Tibial nerve (tissue), 4 donors: ENCODE results near the gene RNF125. TPM values are rescaled to one million over a fixed set of nuclear protein-coding genes. Genes with fewer than 3 reads are reported as not detected.

Experiments used
- DNase-seq, 2 donors: peaks; one replicate each; pipeline ENCODE4 v3.0.0-alpha.2; 2019; ENCODE audit warnings: low spot score in 2 of 2
- H3K27ac ChIP-seq, 4 donors: fragments of 200-600 bp; sonication (generic) in 3 of 4; one replicate each; pipeline ENCODE4 v1.5.1; 2017 to 2019; ENCODE audit warnings: mild to moderate bottlenecking in 1 of 4
- H3K27me3 ChIP-seq, 2 donors: fragments of 200-600 bp; sonication (generic) in 1 of 2; one replicate each; pipeline versions ENCODE4 v1.5.1 to v1.6.0; 2017 to 2019
- H3K36me3 ChIP-seq, 3 donors: fragments of 200-600 bp; sonication (generic); one replicate each; pipeline ENCODE4 v1.5.1; 2018 to 2019
- H3K4me1 ChIP-seq, 4 donors: fragments of 200-600 bp; sonication (generic) in 3 of 4; one replicate each; pipeline ENCODE4 v1.5.1; 2017 to 2019
- H3K4me3 ChIP-seq, 4 donors: fragments of 200-600 bp; sonication (generic) in 3 of 4; one replicate each; pipeline ENCODE4 v1.5.1; 2017 to 2019; ENCODE audit warnings: mild to moderate bottlenecking in 1 of 4, moderate library complexity in 1 of 4
- H3K9me3 ChIP-seq, 4 donors: fragments of 200-600 bp; sonication (generic) in 3 of 4; one replicate each; pipeline ENCODE4 v1.5.1; 2017 to 2019
- CTCF ChIP-seq, 5 experiments: fragments of 200-600 bp in 3 of 5; fragments of 450-650 bp in 2 of 5; sonication (generic) in 3 of 5; IDR thresholded peaks; one replicate each; pipeline ENCODE4 v1.5.1; 2016 to 2019; ENCODE audit warnings: antibody characterized with exemption in 5 of 5, mild to moderate bottlenecking in 3 of 5, moderate library complexity in 2 of 5
- EP300 ChIP-seq, 2 donors: sonication (generic); formaldehyde crosslinking; IDR thresholded peaks; one replicate each; pipeline ENCODE4 v1.6.1; 2017; ENCODE audit warnings: antibody characterized with exemption in 2 of 2, mild to moderate bottlenecking in 1 of 2
- POLR2A ChIP-seq, 2 donors: fragments of 450-650 bp; IDR thresholded peaks; one replicate each; pipeline ENCODE4 v1.6.1; 2017; ENCODE audit warnings: antibody characterized with exemption in 2 of 2, mild to moderate bottlenecking in 2 of 2, moderate library complexity in 2 of 2
- WGBS, 2 donors: methylation state at CpG; one replicate each; pipeline ENCODE4 v1.1.5; 2018; 5-methylcytosine and 5-hydroxymethylcytosine counted together
- total RNA-seq, 4 donors: library from RNA; depleted of rRNA; stranded (reverse); fragments of >200 nt; gene quantifications; one replicate each; pipeline ENCODE4 v1.1.0, GENCODE V29; 2016

Gene RNF125
- total RNA-seq = 10 to 100 TPM in 1 of 4 donors, 1 to 10 TPM in 3; 6.9 to 12.0 (median 7.2) TPM

- Histone ChIP-seq H3K4me3 (peak within 1 kb of the TSS; percentile 47 to 75 (median 56)), H3K4me1 (peaks cover 0 to 43% (median 3%) of the 10 kb centered on the region in 4 donors), H3K27ac (peak within 1 kb of the TSS; percentile 69 to 90 (median 76)), H3K36me3 (no peaks in the 10 kb centered on the region), H3K27me3 (no peaks in the 10 kb centered on the region), H3K9me3 (no peaks in the 10 kb centered on the region)
- 1 to 2% methylated on average over 32 to 53 of the region's 66 CpGs for WGBS, 2 donors
- peak; percentile 46 to 58 for DNase-seq
- peak in 1 of 2 donors; percentile 72 for TF ChIP-seq EP300 (IDR thresholded peaks at IDR 0.05)
- peak in 1 of 2 donors; percentile 45 for TF ChIP-seq POLR2A (IDR thresholded peaks at IDR 0.05)
- no peak for TF ChIP-seq CTCF (IDR thresholded peaks at IDR 0.05)
Measured at GRCh38 chr18:32018331-32019250, at the start of gene RNF125. Gene RNF125 (plus strand): TSS chr18:32018825. CDS start chr18:32018864, 39 bp downstream.

GRCh38 chr18:31970617-31971016 lies 48.0 kb upstream of the RNF125 start:
- H3K4me1 ChIP-seq = no peaks in the 10 kb centered on the region
- peaks cover 0 to 24% (median 2%) of the 10 kb centered on the region in 4 donors for H3K9me3 ChIP-seq
- H3K27me3 ChIP-seq = no peaks in the 10 kb centered on the region
- H3K27ac ChIP-seq = no peak overlapping the region
- no peak overlapping the region for H3K4me3 ChIP-seq
- WGBS, 2 donors = 51 to 54% methylated on average over 3 of the region's 3 CpGs
- no peaks in the 10 kb centered on the region for H3K36me3 ChIP-seq
- no peak for TF ChIP-seq CTCF (IDR thresholded peaks at IDR 0.05)
- TF ChIP-seq EP300 (IDR thresholded peaks at IDR 0.05) = no peak
- TF ChIP-seq POLR2A (IDR thresholded peaks at IDR 0.05) = no peak
- DNase-seq = no peak

- Histone ChIP-seq H3K36me3 (no peaks in the 10 kb centered on the region), H3K9me3 (peaks cover 0 to 34% (median 2%) of the 10 kb centered on the region in 4 donors), H3K27ac (no peak overlapping the region), H3K4me1 (no peaks in the 10 kb centered on the region), H3K27me3 (no peaks in the 10 kb centered on the region), H3K4me3 (no peak overlapping the region)
- no peak for DNase-seq
- TF ChIP-seq POLR2A (IDR thresholded peaks at IDR 0.05) (no peak), CTCF (IDR thresholded peaks at IDR 0.05) (no peak), EP300 (IDR thresholded peaks at IDR 0.05) (no peak)
- 88 to 97% methylated on average over 4 of the region's 4 CpGs for WGBS, 2 donors
Measured at GRCh38 chr18:31973929-31974546, 44.6 kb upstream of the RNF125 start.

- Histone ChIP-seq H3K27me3 (no peaks in the 10 kb centered on the region), H3K4me1 (no peaks in the 10 kb centered on the region), H3K27ac (no peak overlapping the region), H3K9me3 (peaks cover 0 to 34% (median 2%) of the 10 kb centered on the region in 4 donors), H3K36me3 (no peaks in the 10 kb centered on the region), H3K4me3 (no peak overlapping the region)
- no peak for DNase-seq
- WGBS, 2 donors = 70 to 82% methylated on average over 3 of the region's 3 CpGs
- TF ChIP-seq POLR2A (IDR thresholded peaks at IDR 0.05) (no peak), EP300 (IDR thresholded peaks at IDR 0.05) (no peak)
Measured at GRCh38 chr18:31976242-31976641, 42.4 kb upstream of the RNF125 start.

- H3K9me3 ChIP-seq = peaks cover 0 to 34% (median 2%) of the 10 kb centered on the region in 4 donors
- H3K4me1 ChIP-seq = no peaks in the 10 kb centered on the region
- no peak overlapping the region for H3K4me3 ChIP-seq
- H3K36me3 ChIP-seq = no peaks in the 10 kb centered on the region
- WGBS, 2 donors = 49 to 59% methylated on average over 9 of the region's 9 CpGs
- no peak for TF ChIP-seq EP300 (IDR thresholded peaks at IDR 0.05)
- peak; percentile 46 to 70 (median 51) for TF ChIP-seq CTCF (IDR thresholded peaks at IDR 0.05)
- TF ChIP-seq POLR2A (IDR thresholded peaks at IDR 0.05) = no peak
- H3K27ac ChIP-seq = no peak overlapping the region
- H3K27me3 ChIP-seq = no peaks in the 10 kb centered on the region
- DNase-seq = no peak
Measured at GRCh38 chr18:31977270-31977872, 41.3 kb upstream of the RNF125 start.
